Thymus (tissue), 11 donors: ENCODE results near the gene SRPX2. TPM values are rescaled to one million over a fixed set of nuclear protein-coding genes. Genes with fewer than 3 reads are reported as not detected.

ENCODE experiments used
- DNase-seq, 9 donors: peaks; one replicate each; pipeline ENCODE4 v3.0.0-alpha.2; 2013; ENCODE audit warnings: low spot score in 9 of 9, low read depth in 6 of 9, missing footprints in 1 of 9
- H3K27ac ChIP-seq, 2 donors: one replicate each; pipeline ENCODE4 v1.5.1; 2013; ENCODE audit warnings: control low read depth in 1 of 2, low read depth in 1 of 2, low read length in 1 of 2, mild to moderate bottlenecking in 1 of 2, moderate library complexity in 1 of 2
- H3K27me3 ChIP-seq, 2 donors: one replicate each; pipeline ENCODE4 v1.5.1; 2013; ENCODE audit warnings: low read length in 1 of 2; ENCODE audit not compliant: control insufficient read depth in 2 of 2, insufficient read depth in 1 of 2
- H3K36me3 ChIP-seq, 2 donors: one replicate each; pipeline ENCODE4 v1.5.1; 2013; ENCODE audit warnings: low read length in 1 of 2, mild to moderate bottlenecking in 1 of 2, moderate library complexity in 1 of 2; ENCODE audit not compliant: control insufficient read depth in 2 of 2, insufficient read depth in 2 of 2
- H3K4me1 ChIP-seq, 2 donors: one replicate each; pipeline ENCODE4 v1.5.1; 2013; ENCODE audit warnings: low read length in 2 of 2; ENCODE audit not compliant: control insufficient read depth in 2 of 2, insufficient read depth in 2 of 2
- H3K4me3 ChIP-seq, 2 donors: one replicate each; pipeline ENCODE4 v1.5.1; 2013; ENCODE audit warnings: low read length in 2 of 2, control low read depth in 1 of 2, mild to moderate bottlenecking in 1 of 2
- H3K9me3 ChIP-seq, 2 donors: one replicate each; pipeline ENCODE4 v1.5.1; 2013; ENCODE audit warnings: low read length in 1 of 2, mild to moderate bottlenecking in 1 of 2; ENCODE audit not compliant: control insufficient read depth in 2 of 2, insufficient read depth in 1 of 2
- WGBS: extraction: QIAGEN DNeasy Blood & Tissue Kit; methylation state at CpG from one replicate; pipeline ENCODE4 v1.1.7; 2013; 5-methylcytosine and 5-hydroxymethylcytosine counted together
- polyA plus RNA-seq: library from polyadenylated mRNA; stranded (reverse); fragments of 200-250 nt; gene quantifications from one replicate; pipeline ENCODE4 v1.2.3, GENCODE V29; 2013
- total RNA-seq: library from RNA; stranded (reverse); fragments of 120-200 nt; gene quantifications from one replicate; pipeline ENCODE4 v1.2.4, GENCODE V29; 2013
- donor health status: healthy.

The SRPX2 gene
- total and polyA plus RNA-seq, 2 donors, result 1.6 to 2.2 TPM

GRCh38 chrX:100659431-100660137 lies 15.6 kb downstream of the SRPX2 start:
- no peaks in the 10 kb centered on the region for H3K4me1 ChIP-seq
- no peaks in the 10 kb centered on the region for H3K27me3 ChIP-seq
- 95% methylated on average over 4 of the region's 4 CpGs for WGBS
- DNase-seq, result no peak
- H3K9me3 ChIP-seq, result no peaks in the 10 kb centered on the region
- no peaks in the 10 kb centered on the region for H3K36me3 ChIP-seq
- no peak overlapping the region for H3K4me3 ChIP-seq
- H3K27ac ChIP-seq, result no peak overlapping the region

- 96% methylated on average over 13 of the region's 13 CpGs for WGBS
- no peak for DNase-seq
- no peak overlapping the region for H3K27ac ChIP-seq
- no peaks in the 10 kb centered on the region for H3K27me3 ChIP-seq
- H3K4me1 ChIP-seq, result no peaks in the 10 kb centered on the region
- no peaks in the 10 kb centered on the region for H3K36me3 ChIP-seq
- H3K4me3 ChIP-seq, result no peak overlapping the region
- H3K9me3 ChIP-seq, result no peaks in the 10 kb centered on the region
Measured at GRCh38 chrX:100662170-100662569, 18.2 kb downstream of the SRPX2 start.

GRCh38 chrX:100662796-100663195 lies 18.8 kb downstream of the SRPX2 start:
- no peak for DNase-seq
- 94% methylated on average over 4 of the region's 4 CpGs for WGBS
- Histone ChIP-seq H3K4me3 (no peak overlapping the region), H3K27me3 (no peaks in the 10 kb centered on the region), H3K9me3 (no peaks in the 10 kb centered on the region), H3K27ac (no peak overlapping the region), H3K36me3 (no peaks in the 10 kb centered on the region), H3K4me1 (no peaks in the 10 kb centered on the region)

GRCh38 chrX:100663642-100664041 lies 19.6 kb downstream of the SRPX2 start:
- no peaks in the 10 kb centered on the region for H3K4me1 ChIP-seq
- H3K9me3 ChIP-seq, result no peaks in the 10 kb centered on the region
- H3K27me3 ChIP-seq, result no peaks in the 10 kb centered on the region
- no peak overlapping the region for H3K4me3 ChIP-seq
- no peak overlapping the region for H3K27ac ChIP-seq
- no peak for DNase-seq
- WGBS, result 85% methylated on average over 2 of the region's 2 CpGs
- H3K36me3 ChIP-seq, result no peaks in the 10 kb centered on the region

GRCh38 chrX:100672966-100673365 lies 29.0 kb downstream of the SRPX2 start:
- H3K9me3 ChIP-seq, result no peaks in the 10 kb centered on the region
- no peak overlapping the region for H3K27ac ChIP-seq
- no peak for DNase-seq
- H3K4me3 ChIP-seq, result no peak overlapping the region
- no peaks in the 10 kb centered on the region for H3K36me3 ChIP-seq
- WGBS, result 97% methylated on average over 3 of the region's 3 CpGs
- no peaks in the 10 kb centered on the region for H3K4me1 ChIP-seq
- H3K27me3 ChIP-seq, result no peaks in the 10 kb centered on the region

- WGBS, result 97% methylated on average over 3 of the region's 3 CpGs
- no peak overlapping the region for H3K4me3 ChIP-seq
- no peak overlapping the region for H3K27ac ChIP-seq
- no peak for DNase-seq
- no peaks in the 10 kb centered on the region for H3K4me1 ChIP-seq
- H3K9me3 ChIP-seq, result no peaks in the 10 kb centered on the region
- peaks cover 0 to 2% of the 10 kb centered on the region in 2 donors for H3K27me3 ChIP-seq
- no peaks in the 10 kb centered on the region for H3K36me3 ChIP-seq
Measured at GRCh38 chrX:100673397-100673953, 29.5 kb downstream of the SRPX2 start.

- 83% methylated on average over 2 of the region's 2 CpGs for WGBS
- DNase-seq, result no peak
- Histone ChIP-seq H3K36me3 (no peaks in the 10 kb centered on the region), H3K9me3 (no peaks in the 10 kb centered on the region), H3K27ac (no peak overlapping the region), H3K4me3 (no peak overlapping the region), H3K4me1 (no peaks in the 10 kb centered on the region), H3K27me3 (peaks cover 0 to 2% of the 10 kb centered on the region in 2 donors)
Measured at GRCh38 chrX:100674705-100675104, 30.7 kb downstream of the SRPX2 start.

GRCh38 chrX:100677611-100678181 lies 33.7 kb downstream of the SRPX2 start:
- no peak overlapping the region for H3K4me3 ChIP-seq
- DNase-seq, result no peak
- WGBS, result 94% methylated on average over 5 of the region's 5 CpGs
- no peaks in the 10 kb centered on the region for H3K9me3 ChIP-seq
- H3K4me1 ChIP-seq, result no peaks in the 10 kb centered on the region
- H3K36me3 ChIP-seq, result no peaks in the 10 kb centered on the region
- H3K27me3 ChIP-seq, result peaks cover 0 to 2% of the 10 kb centered on the region in 2 donors
- no peak overlapping the region for H3K27ac ChIP-seq

GRCh38 chrX:100680756-100681155 lies 36.8 kb downstream of the SRPX2 start:
- Histone ChIP-seq H3K4me3 (no peak overlapping the region), H3K9me3 (no peaks in the 10 kb centered on the region), H3K36me3 (no peaks in the 10 kb centered on the region), H3K4me1 (no peaks in the 10 kb centered on the region), H3K27ac (no peak overlapping the region), H3K27me3 (peaks cover 0 to 2% of the 10 kb centered on the region in 2 donors)
- WGBS, result 87% methylated on average over 2 of the region's 2 CpGs
- DNase-seq, result no peak
